Calu3 (cell line): ENCODE results near the gene HRH3. TPM values are rescaled to one million over a fixed set of nuclear protein-coding genes. Genes with fewer than 3 reads are reported as not detected.

Source experiments
- BruUV-seq: library from RNA; stranded (reverse); fragments of 400-500 nt; replicated peaks from 2 replicates; lab custom pipeline; 2021; lab: Mats Ljungman, UMichigan
- CTCF ChIA-PET: fragments of 300-600 bp; sonication (Branson Sonifier 250); formaldehyde crosslinking; loops from one replicate; lab custom pipeline; 2022; ENCODE audit warnings: antibody characterized with exemption; lab: Charles Lee
- DNase-seq: peaks from one replicate; pipeline ENCODE4 v3.0.0; 2022
- H3K27ac Mint-ChIP-seq: one replicate; pipeline ENCODE4 v1.8.0; 2022; ENCODE audit warnings: mixed read lengths; ENCODE audit not compliant: unreplicated experiment
- H3K27me3 Mint-ChIP-seq: one replicate; pipeline ENCODE4 v1.8.0; 2022; ENCODE audit warnings: mixed read lengths; ENCODE audit not compliant: unreplicated experiment
- H3K36me3 Mint-ChIP-seq: one replicate; pipeline ENCODE4 v1.8.0; 2022; ENCODE audit warnings: mild to moderate bottlenecking, moderate library complexity, mixed read lengths; ENCODE audit not compliant: insufficient read depth, unreplicated experiment
- H3K4me1 Mint-ChIP-seq: one replicate; pipeline ENCODE4 v1.8.0; 2022; ENCODE audit warnings: mild to moderate bottlenecking, low read depth, mixed read lengths; ENCODE audit not compliant: unreplicated experiment
- H3K4me3 Mint-ChIP-seq: one replicate; pipeline ENCODE4 v1.8.0; 2022; ENCODE audit warnings: mild to moderate bottlenecking, low read depth, moderate library complexity, mixed read lengths; ENCODE audit not compliant: unreplicated experiment
- H3K9me3 Mint-ChIP-seq: one replicate; pipeline ENCODE4 v1.8.0; 2022; ENCODE audit warnings: low read depth, mixed read lengths; ENCODE audit not compliant: unreplicated experiment
- intact Hi-C: fragments of 100-400 bp; cut with micrococcal nuclease; formaldehyde crosslinking; loops from one replicate; pipeline ENCODE4 v1.10.0; 2022; ENCODE audit not compliant: unreplicated experiment
- total RNA-seq: library from RNA; stranded (reverse); gene quantifications from 2 replicates; pipeline ENCODE4 v1.2.3, GENCODE V29; 2022
- TF ChIP-seq, protein P1 (sequence below): fragments of 200-600 bp; IDR thresholded peaks from one replicate; pipeline ENCODE4 v1.8.0; 2022; ENCODE audit warnings: antibody characterized with exemption; ENCODE audit not compliant: unreplicated experiment

Gene HRH3
- total RNA-seq, 1 experiment from 2014 or later, result not detected

DNA sequence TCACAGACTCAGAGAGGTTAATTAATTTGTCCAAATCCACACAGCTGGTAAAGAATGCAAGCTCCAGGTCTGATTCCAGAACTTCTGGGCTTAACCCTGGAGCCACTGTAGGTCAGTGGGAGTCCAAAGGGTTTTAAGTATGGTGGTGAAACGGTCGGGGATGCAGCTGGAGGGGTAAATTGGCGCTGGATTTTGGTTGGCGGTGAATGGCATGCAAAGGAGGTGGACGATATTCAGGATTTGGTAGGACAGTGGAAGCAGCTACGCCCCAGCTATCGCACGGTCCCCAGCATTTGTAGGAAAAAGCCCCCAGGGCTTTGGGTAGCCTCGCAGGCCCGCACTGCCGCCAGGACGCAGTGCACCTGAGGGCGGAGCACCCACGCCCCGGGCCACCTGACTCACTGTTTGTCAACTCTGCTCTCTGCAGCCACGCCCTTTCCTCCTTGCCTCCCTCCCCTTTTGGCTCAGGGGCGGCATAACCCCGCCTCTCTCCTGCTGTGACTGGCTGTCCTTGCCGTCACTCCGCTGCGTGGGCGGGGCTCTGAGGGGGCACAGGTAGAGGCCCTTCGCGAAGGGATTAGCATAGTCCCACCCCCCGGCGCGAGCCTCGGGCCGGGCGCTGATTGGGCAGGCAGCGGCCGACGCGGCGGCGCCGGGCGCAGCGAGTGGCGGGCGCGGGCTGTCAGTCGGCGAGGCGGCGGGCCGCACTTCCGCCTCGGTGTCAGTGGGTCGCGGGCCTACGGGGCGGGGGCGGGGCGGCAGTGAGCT is 17.9 kb upstream of the HRH3 start, which contains the start of gene OSBPL2:
Gene OSBPL2, plus strand, starts transcription at position 721 of the 768 bp plus-strand sequence. CDS start 17,664 bp downstream, outside the sequence.
- Mint-ChIP-seq H3K36me3 (peaks cover 50% of the 10 kb centered on the region), H3K4me3 (peak within 1 kb of the TSS; percentile 88), H3K9me3 (no peaks in the 10 kb centered on the region), H3K27me3 (peaks cover 13% of the 10 kb centered on the region), H3K4me1 (peaks cover 55% of the 10 kb centered on the region), H3K27ac (peak within 1 kb of the TSS; percentile 94)
- DNase-seq, result peak; percentile 100
- CTCF ChIA-PET, result no interaction called here
- TF ChIP-seq, protein P1, sequence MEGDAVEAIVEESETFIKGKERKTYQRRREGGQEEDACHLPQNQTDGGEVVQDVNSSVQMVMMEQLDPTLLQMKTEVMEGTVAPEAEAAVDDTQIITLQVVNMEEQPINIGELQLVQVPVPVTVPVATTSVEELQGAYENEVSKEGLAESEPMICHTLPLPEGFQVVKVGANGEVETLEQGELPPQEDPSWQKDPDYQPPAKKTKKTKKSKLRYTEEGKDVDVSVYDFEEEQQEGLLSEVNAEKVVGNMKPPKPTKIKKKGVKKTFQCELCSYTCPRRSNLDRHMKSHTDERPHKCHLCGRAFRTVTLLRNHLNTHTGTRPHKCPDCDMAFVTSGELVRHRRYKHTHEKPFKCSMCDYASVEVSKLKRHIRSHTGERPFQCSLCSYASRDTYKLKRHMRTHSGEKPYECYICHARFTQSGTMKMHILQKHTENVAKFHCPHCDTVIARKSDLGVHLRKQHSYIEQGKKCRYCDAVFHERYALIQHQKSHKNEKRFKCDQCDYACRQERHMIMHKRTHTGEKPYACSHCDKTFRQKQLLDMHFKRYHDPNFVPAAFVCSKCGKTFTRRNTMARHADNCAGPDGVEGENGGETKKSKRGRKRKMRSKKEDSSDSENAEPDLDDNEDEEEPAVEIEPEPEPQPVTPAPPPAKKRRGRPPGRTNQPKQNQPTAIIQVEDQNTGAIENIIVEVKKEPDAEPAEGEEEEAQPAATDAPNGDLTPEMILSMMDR, result no peak
- no TSS peak for BruUV-seq
- intact Hi-C loops, result no loop called here

- H3K36me3 Mint-ChIP-seq, result peaks cover 45% of the 10 kb centered on the region
- DNase-seq, result no peak
- peaks cover 13% of the 10 kb centered on the region for H3K27me3 Mint-ChIP-seq
- intact Hi-C loops, result no loop called here
- H3K27ac Mint-ChIP-seq, result peak overlapping the region; percentile 94
- TF ChIP-seq, protein P1, result no peak
- no TSS peak for BruUV-seq
- no peaks in the 10 kb centered on the region for H3K9me3 Mint-ChIP-seq
- peaks cover 52% of the 10 kb centered on the region for H3K4me1 Mint-ChIP-seq
- H3K4me3 Mint-ChIP-seq, result peak overlapping the region; percentile 88
- CTCF ChIA-PET, result no interaction called here
Measured at GRCh38 chr20:62237514-62237800, 17.4 kb upstream of the HRH3 start.

GRCh38 chr20:62236766-62237513 is 16.9 kb upstream of the HRH3 start:
- Mint-ChIP-seq H3K4me3 (no peak overlapping the region), H3K9me3 (no peaks in the 10 kb centered on the region), H3K36me3 (peaks cover 45% of the 10 kb centered on the region), H3K27ac (no peak overlapping the region), H3K4me1 (peaks cover 52% of the 10 kb centered on the region), H3K27me3 (peaks cover 13% of the 10 kb centered on the region)
- TF ChIP-seq, protein P1, result no peak
- DNase-seq, result no peak
- no TSS peak for BruUV-seq
- intact Hi-C loops, result no loop called here
- CTCF ChIA-PET, result interaction anchor here (0.6 kb wide), 2 partner anchors 68 to 1842 kb away, joined by 3 to 7 read pairs; partner anchors contain the start of gene RGS19

GRCh38 chr20:62236200-62236599 is 16.1 kb upstream of the HRH3 start:
- BruUV-seq, result no TSS peak

More at GRCh38 chr20:62236200-62236599, 16.1 kb upstream of the HRH3 start:
- DNase-seq, result no peak
- TF ChIP-seq, protein P1, result no peak
- Mint-ChIP-seq H3K9me3 (no peaks in the 10 kb centered on the region), H3K27me3 (peaks cover 13% of the 10 kb centered on the region), H3K4me3 (no peak overlapping the region), H3K36me3 (peaks cover 40% of the 10 kb centered on the region), H3K27ac (no peak overlapping the region), H3K4me1 (peaks cover 45% of the 10 kb centered on the region)
- intact Hi-C loops, result no loop called here
- CTCF ChIA-PET, result interaction anchor here (0.6 kb wide), 2 partner anchors 67 to 1843 kb away, joined by 3 to 7 read pairs; partner anchors contain the start of gene RGS19
